ENCODE measurements around the gene TP53RK.

The TP53RK gene

GRCh38 chr20:46635514-46636136 lies 53.6 kb downstream of the TP53RK start:
- Histone ChIP-seq H4K91ac (ENCODE audit: low read length) (no peak overlapping the region), H2AFZ (ENCODE audit: low read depth, low read length) (no peak overlapping the region), H4K8ac (ENCODE audit: low read length) (no peak overlapping the region), H3K4me2 (ENCODE audit: low read length, poor library complexity, severe bottlenecking) (no peak overlapping the region), H3K36me3 (ENCODE audit: control insufficient read depth in 1 of 2, insufficient read depth in 2 of 2, low read depth in 1 of 2, low read length in 2 of 2) (no peaks in the 10 kb centered on the region), H3K4me1 (ENCODE audit: control insufficient read depth, insufficient read depth, low read depth, low read length) (no peaks in the 10 kb centered on the region), H2BK12ac (ENCODE audit: low read length in 2 of 2) (no peak overlapping the region), H3K9me3 (ENCODE audit: control insufficient read depth, low read length) (no peaks in the 10 kb centered on the region), H2BK120ac (ENCODE audit: low read depth, low read length) (no peak overlapping the region), H3K27ac (ENCODE audit: low read length, poor library complexity, severe bottlenecking) (no peak overlapping the region), H3K18ac (ENCODE audit: low read depth in 1 of 2, low read length in 2 of 2) (no peak overlapping the region), H3K4ac (ENCODE audit: low read depth in 1 of 2, low read length in 2 of 2) (no peak overlapping the region), H3K27me3 (ENCODE audit: control insufficient read depth in 1 of 2, insufficient read depth in 1 of 2, low read length in 2 of 2) (peaks cover 3 to 11% of the 10 kb centered on the region in 2 experiments), H3K79me1 (replicated peaks; ENCODE audit: low read length, poor library complexity, severe bottlenecking) (no peaks in the 10 kb centered on the region), H3K23ac (ENCODE audit: low read length in 2 of 2) (no peak overlapping the region), H2BK5ac (ENCODE audit: low read depth, low read length, poor library complexity, severe bottlenecking) (no peak overlapping the region), H2AK5ac (ENCODE audit: low read length, severe bottlenecking) (no peak overlapping the region), H3K9ac (ENCODE audit: low read length) (no peak overlapping the region), H2BK15ac (ENCODE audit: low read depth, poor library complexity, severe bottlenecking) (no peak overlapping the region), H3K4me3 (ENCODE audit: insufficient read depth in 1 of 2, low read depth in 1 of 2, low read length in 2 of 2) (no peak overlapping the region), H3K14ac (ENCODE audit: low read length in 2 of 2) (no peak overlapping the region)
- WGBS: 59% methylated on average over 5 of the region's 5 CpGs
- no peak for DNase-seq

GRCh38 chr20:46634528-46634927 lies 54.7 kb downstream of the TP53RK start:
- Histone ChIP-seq H3K27ac (ENCODE audit: low read length, poor library complexity, severe bottlenecking) (no peak overlapping the region), H3K14ac (ENCODE audit: low read length in 2 of 2) (no peak overlapping the region), H2AFZ (ENCODE audit: low read depth, low read length) (no peak overlapping the region), H3K36me3 (ENCODE audit: control insufficient read depth in 1 of 2, insufficient read depth in 2 of 2, low read depth in 1 of 2, low read length in 2 of 2) (no peaks in the 10 kb centered on the region), H3K23ac (ENCODE audit: low read length in 2 of 2) (no peak overlapping the region), H2BK120ac (ENCODE audit: low read depth, low read length) (no peak overlapping the region), H3K18ac (ENCODE audit: low read depth in 1 of 2, low read length in 2 of 2) (no peak overlapping the region), H3K4me1 (ENCODE audit: control insufficient read depth, insufficient read depth, low read depth, low read length) (no peaks in the 10 kb centered on the region), H2BK5ac (ENCODE audit: low read depth, low read length, poor library complexity, severe bottlenecking) (no peak overlapping the region), H4K8ac (ENCODE audit: low read length) (no peak overlapping the region), H4K91ac (ENCODE audit: low read length) (no peak overlapping the region), H2BK12ac (ENCODE audit: low read length in 2 of 2) (no peak overlapping the region), H3K4ac (ENCODE audit: low read depth in 1 of 2, low read length in 2 of 2) (no peak overlapping the region), H2BK15ac (ENCODE audit: low read depth, poor library complexity, severe bottlenecking) (no peak overlapping the region), H3K4me2 (ENCODE audit: low read length, poor library complexity, severe bottlenecking) (no peak overlapping the region), H3K4me3 (ENCODE audit: insufficient read depth in 1 of 2, low read depth in 1 of 2, low read length in 2 of 2) (no peak overlapping the region), H3K79me1 (replicated peaks; ENCODE audit: low read length, poor library complexity, severe bottlenecking) (no peaks in the 10 kb centered on the region), H3K27me3 (ENCODE audit: control insufficient read depth in 1 of 2, insufficient read depth in 1 of 2, low read length in 2 of 2) (peaks cover under 1 to 1% of the 10 kb centered on the region in 2 experiments), H3K9ac (ENCODE audit: low read length) (no peak overlapping the region), H2AK5ac (ENCODE audit: low read length, severe bottlenecking) (no peak overlapping the region), H3K9me3 (ENCODE audit: control insufficient read depth, low read length) (peaks cover 11% of the 10 kb centered on the region)
- WGBS: 65% methylated on average over 6 of the region's 6 CpGs
- DNase-seq: no peak
